Right atrium auricular region (tissue), 2 donors: ENCODE measurements around the gene PRCD. TPM values are rescaled to one million over a fixed set of nuclear protein-coding genes. Genes with fewer than 3 reads are reported as not detected.
"Not testable (repeated sequence)": the region's sequence is repeated elsewhere in the genome, so short reads cannot be mapped to it uniquely, and the experiment has no call there.

Experiments used
- DNase-seq: peaks from one replicate; pipeline ENCODE4 v3.0.0-alpha.2; 2019; ENCODE audit warnings: low spot score
- H3K27ac ChIP-seq, 2 donors: fragments of 200-600 bp; sonication (generic); 1 replicate in 1 of 2; 2 replicates in 1 of 2; pipeline ENCODE4 v1.5.1; 2016 to 2019
- H3K27me3 ChIP-seq, 2 donors: fragments of 200-600 bp; sonication (generic); one replicate each; pipeline versions ENCODE4 v1.5.1 to v1.6.0; 2017 to 2019
- H3K36me3 ChIP-seq: fragments of 200-600 bp; sonication (generic); one replicate; pipeline ENCODE4 v1.5.1; 2016
- H3K4me1 ChIP-seq, 2 donors: fragments of 200-600 bp; sonication (generic); one replicate each; pipeline versions ENCODE4 v1.5.1 to v1.6.0; 2017 to 2019
- H3K4me3 ChIP-seq, 2 donors: fragments of 200-600 bp; sonication (generic); 1 replicate in 1 of 2; 2 replicates in 1 of 2; pipeline ENCODE4 v1.5.1; 2017 to 2019; ENCODE audit warnings: mild to moderate bottlenecking in 1 of 2, moderate library complexity in 1 of 2
- H3K9me3 ChIP-seq, 2 donors: fragments of 200-600 bp; sonication (generic); one replicate each; pipeline ENCODE4 v1.5.1; 2019
- CTCF ChIP-seq, 2 donors: fragments of 200-600 bp; sonication (generic); IDR thresholded peaks; one replicate each; pipeline ENCODE4 v1.5.1; 2019; ENCODE audit warnings: antibody characterized with exemption in 2 of 2
- total RNA-seq, 2 donors: library from RNA; depleted of rRNA; stranded (reverse); fragments of >200 nt; gene quantifications; one replicate each; pipeline ENCODE4 v1.1.0, GENCODE V29; 2016

Gene PRCD
- total RNA-seq, 2 donors from 2014 or later = 2.1 to 3.5 TPM

- no peak for TF ChIP-seq CTCF (IDR thresholded peaks at IDR 0.05)
- H3K9me3 ChIP-seq = no peaks in the 10 kb centered on the region
- DNase-seq = no peak
- peaks cover 0 to 13% of the 10 kb centered on the region in 2 donors for H3K4me1 ChIP-seq
- H3K4me3 ChIP-seq = no peak overlapping the region
- no peak overlapping the region for H3K27ac ChIP-seq
- H3K27me3 ChIP-seq = no peaks in the 10 kb centered on the region
- no peaks in the 10 kb centered on the region for H3K36me3 ChIP-seq
Measured at GRCh38 chr17:76517638-76518038, 22.2 kb upstream of the PRCD start.

- no peaks in the 10 kb centered on the region for H3K27me3 ChIP-seq
- peaks cover 0 to 24% of the 10 kb centered on the region in 2 donors for H3K4me1 ChIP-seq
- no peak overlapping the region for H3K27ac ChIP-seq
- DNase-seq = no peak
- H3K9me3 ChIP-seq = no peaks in the 10 kb centered on the region
- no peak for TF ChIP-seq CTCF (IDR thresholded peaks at IDR 0.05)
- H3K36me3 ChIP-seq = no peaks in the 10 kb centered on the region
- no peak overlapping the region for H3K4me3 ChIP-seq
Measured at GRCh38 chr17:76519048-76519966, 20.5 kb upstream of the PRCD start.

GRCh38 chr17:76521262-76521661, 18.6 kb upstream of the PRCD start:
- no peak for DNase-seq
- Histone ChIP-seq H3K27ac (no peak overlapping the region), H3K27me3 (no peaks in the 10 kb centered on the region), H3K4me1 (peaks cover 0 to 24% of the 10 kb centered on the region in 2 donors), H3K9me3 (no peaks in the 10 kb centered on the region), H3K4me3 (no peak overlapping the region), H3K36me3 (no peaks in the 10 kb centered on the region)
- no peak for TF ChIP-seq CTCF (IDR thresholded peaks at IDR 0.05)

- H3K4me3 ChIP-seq, H3K27me3 ChIP-seq, H3K27ac ChIP-seq, H3K36me3 ChIP-seq, H3K9me3 ChIP-seq, DNase-seq: not testable (repeated sequence)
- peaks cover 0 to 24% of the 10 kb centered on the region in 2 donors for H3K4me1 ChIP-seq
Measured at GRCh38 chr17:76521683-76522082, 18.2 kb upstream of the PRCD start.

- Histone ChIP-seq H3K27me3 (no peaks in the 10 kb centered on the region), H3K36me3 (no peaks in the 10 kb centered on the region), H3K27ac (no peak overlapping the region), H3K4me1 (peaks cover 0 to 40% of the 10 kb centered on the region in 2 donors), H3K4me3 (no peak overlapping the region), H3K9me3 (no peaks in the 10 kb centered on the region)
- peak; percentile 98 to 100 for TF ChIP-seq CTCF (IDR thresholded peaks at IDR 0.05)
- no peak for DNase-seq
Measured at GRCh38 chr17:76523084-76524037, 16.5 kb upstream of the PRCD start.
